Mesendoderm (in vitro differentiated cells): ENCODE results near the gene ABCD1.
"Not testable (repeated sequence)": the region's sequence is repeated elsewhere in the genome, so short reads cannot be mapped to it uniquely, and the experiment has no call there.

Experiments used
- DNase-seq: peaks from one replicate; pipeline ENCODE4 v3.0.0; 2013
- H2AK5ac ChIP-seq: 2 replicates; pipeline ENCODE4 v1.6.1; 2013; ENCODE audit warnings: low read length, inconsistent platforms
- H2BK120ac ChIP-seq: 2 replicates; pipeline ENCODE4 v1.6.1; 2013; ENCODE audit warnings: low read depth, mild to moderate bottlenecking, low read length, moderate library complexity, mixed read lengths
- H2BK15ac ChIP-seq: replicated peaks from 2 replicates; pipeline ENCODE4 v1.6.1; 2013; ENCODE audit warnings: low read depth, mild to moderate bottlenecking, moderate library complexity
- H2BK5ac ChIP-seq: 2 replicates; pipeline ENCODE4 v1.6.1; 2013; ENCODE audit warnings: low read length, inconsistent platforms
- H3K18ac ChIP-seq: 2 replicates; pipeline ENCODE4 v1.6.1; 2013; ENCODE audit warnings: mild to moderate bottlenecking, low read length, mixed read lengths
- H3K23ac ChIP-seq: one replicate; pipeline ENCODE4 v1.6.1; 2013; ENCODE audit warnings: low read length
- H3K27ac ChIP-seq: 2 replicates; pipeline ENCODE4 v1.5.1; 2013; ENCODE audit warnings: low read depth, mild to moderate bottlenecking, inconsistent platforms, low read length, moderate library complexity
- H3K27me3 ChIP-seq: 2 replicates; pipeline ENCODE4 v1.6.1; 2013; ENCODE audit warnings: low read length, control low read depth, mild to moderate bottlenecking, inconsistent platforms; ENCODE audit not compliant: insufficient read depth, poor library complexity
- H3K36me3 ChIP-seq: 2 replicates; pipeline ENCODE4 v1.6.1; 2013; ENCODE audit warnings: low read length, inconsistent platforms; ENCODE audit not compliant: control insufficient read depth, insufficient read depth
- H3K4ac ChIP-seq: one replicate; pipeline ENCODE4 v1.6.1; 2013; ENCODE audit warnings: low read depth, mild to moderate bottlenecking, low read length, moderate library complexity
- H3K4me1 ChIP-seq: 2 replicates; pipeline ENCODE4 v1.6.1; 2013; ENCODE audit warnings: low read depth, low read length, inconsistent platforms; ENCODE audit not compliant: control insufficient read depth
- H3K4me2 ChIP-seq: 2 replicates; pipeline ENCODE4 v1.6.1; 2013; ENCODE audit warnings: low read length
- H3K4me3 ChIP-seq: 2 replicates; pipeline ENCODE4 v1.5.1; 2013; ENCODE audit warnings: mild to moderate bottlenecking, low read length
- H3K56ac ChIP-seq: one replicate; pipeline ENCODE4 v1.6.1; 2013; ENCODE audit warnings: low read length
- H3K79me1 ChIP-seq: 2 replicates; pipeline ENCODE4 v1.6.1; 2013; ENCODE audit warnings: low read length, inconsistent platforms
- H3K79me2 ChIP-seq: 2 replicates; pipeline ENCODE4 v1.6.1; 2013; ENCODE audit warnings: mild to moderate bottlenecking, low read length; ENCODE audit not compliant: control insufficient read depth, insufficient read depth
- H3K9ac ChIP-seq: 2 replicates; pipeline ENCODE4 v1.6.1; 2013; ENCODE audit warnings: low read length, inconsistent platforms
- H4K5ac ChIP-seq: one replicate; pipeline ENCODE4 v1.6.1; 2013; ENCODE audit warnings: low read length
- H4K8ac ChIP-seq: one replicate; pipeline ENCODE4 v1.6.1; 2013; ENCODE audit warnings: low read depth, mild to moderate bottlenecking, control low read depth, low read length, moderate library complexity
- WGBS: extraction: QIAGEN DNeasy Blood & Tissue Kit; methylation state at CpG from one replicate; pipeline ENCODE4 v1.1.7; 2013; ENCODE audit warnings: low lambda C conversion rate, missing lambda C conversion rate; ENCODE audit not compliant: insufficient coverage; ENCODE audit errors: extremely low coverage; 5-methylcytosine and 5-hydroxymethylcytosine counted together

ABCD1 gene

DNA sequence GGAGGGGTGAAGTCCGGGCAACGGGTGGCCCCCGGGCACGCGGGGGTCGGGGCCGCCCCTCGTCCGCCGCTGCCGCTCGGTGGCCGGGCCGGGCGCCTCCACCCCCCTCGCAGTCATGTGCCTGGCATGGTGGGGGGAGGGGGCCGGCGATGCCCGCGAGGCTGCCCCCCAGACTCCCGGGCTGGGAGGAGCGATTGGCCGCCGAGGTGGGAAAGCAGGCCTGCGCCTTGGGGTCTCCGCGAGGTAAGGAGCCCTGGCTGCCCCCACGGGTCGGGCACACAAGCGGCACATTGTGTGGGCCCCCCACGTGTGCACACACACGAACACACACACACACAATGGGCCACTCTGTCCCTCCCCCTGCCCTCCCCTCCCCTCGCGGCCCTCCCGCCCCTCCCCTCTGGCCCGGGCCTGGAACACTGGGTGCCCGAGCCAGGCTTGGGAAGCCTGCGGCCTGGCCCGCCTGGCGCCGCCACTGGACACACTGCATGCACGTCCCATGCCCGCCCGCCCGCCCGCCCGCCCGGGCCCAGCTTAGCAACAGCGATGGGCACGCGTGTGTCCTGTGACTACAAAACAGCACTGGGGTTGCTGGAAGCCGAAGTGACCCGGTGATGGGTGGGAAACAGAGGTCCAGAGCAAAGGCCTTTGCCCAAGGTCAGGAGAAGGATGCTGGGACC is 35.6 kb upstream of the ABCD1 start:
- no peak overlapping the region for H3K27ac ChIP-seq
- H4K5ac ChIP-seq: no peak overlapping the region
- no CpG with 5 or more reads among the region's 53 CpGs for WGBS
- peak overlapping the region; percentile 76 for H3K56ac ChIP-seq
- no peak overlapping the region for H4K8ac ChIP-seq
- H3K4me2 ChIP-seq: no peak overlapping the region
- H3K4me3 ChIP-seq: no peak overlapping the region
- no peaks in the 10 kb centered on the region for H3K27me3 ChIP-seq
- no peaks in the 10 kb centered on the region for H3K36me3 ChIP-seq
- no peaks in the 10 kb centered on the region for H3K4me1 ChIP-seq
- no peaks in the 10 kb centered on the region for H3K79me1 ChIP-seq
- H2BK5ac ChIP-seq: no peak overlapping the region
- H2BK15ac ChIP-seq: no peak overlapping the region
- no peak overlapping the region for H3K23ac ChIP-seq
- H3K18ac ChIP-seq: peak overlapping the region; percentile 64
- no peak overlapping the region for H2BK120ac ChIP-seq
- no peak for DNase-seq
- no peaks in the 10 kb centered on the region for H3K79me2 ChIP-seq
- H3K4ac ChIP-seq: peak overlapping the region; percentile 43
- no peak overlapping the region for H2AK5ac ChIP-seq
- peak overlapping the region; percentile 40 for H3K9ac ChIP-seq

DNA sequence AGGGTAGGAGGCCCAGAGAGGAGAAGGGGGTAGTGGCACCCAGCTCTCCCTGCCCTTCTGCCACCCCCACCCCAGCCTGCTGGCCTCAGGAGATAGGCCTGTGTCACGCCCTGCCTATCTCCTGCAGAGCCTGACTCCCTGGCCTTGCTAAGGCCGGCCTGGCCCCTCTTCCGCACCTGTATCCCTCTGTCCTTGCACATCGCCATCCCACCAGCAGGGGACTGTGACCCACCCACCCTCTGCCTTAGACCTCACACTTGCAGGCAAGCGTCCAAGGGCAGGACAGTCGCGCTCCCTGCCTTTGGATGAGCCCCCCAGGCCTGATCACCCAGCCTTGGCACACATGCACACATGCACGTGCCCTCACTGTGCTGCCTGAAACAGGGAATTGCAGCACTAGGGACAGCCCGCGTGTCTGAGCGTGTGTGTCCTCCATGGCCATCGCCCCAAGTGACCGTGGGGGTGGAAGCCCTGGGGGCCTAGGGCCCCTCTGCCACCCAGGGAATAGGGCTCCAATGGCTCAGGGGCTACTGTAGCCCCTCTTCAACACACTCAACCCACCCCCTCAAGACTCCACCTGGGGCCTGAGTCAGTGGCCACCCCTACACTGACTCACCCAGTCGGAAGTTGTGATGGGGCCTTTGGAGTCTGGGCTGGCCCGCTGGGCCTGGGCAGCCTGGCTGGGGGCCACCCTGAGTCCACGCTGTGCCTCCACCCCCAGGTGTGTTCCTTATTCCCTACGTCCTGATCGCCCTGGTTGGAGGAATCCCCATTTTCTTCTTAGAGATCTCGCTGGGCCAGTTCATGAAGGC is 34.8 kb upstream of the ABCD1 start:
- no CpG with 5 or more reads among the region's 19 CpGs for WGBS
- Histone ChIP-seq H3K23ac (no peak overlapping the region), H3K36me3 (no peaks in the 10 kb centered on the region), H3K9ac (peak overlapping the region; percentile 29), H4K5ac (no peak overlapping the region), H2BK120ac (no peak overlapping the region), H3K27ac (no peak overlapping the region), H3K4me3 (no peak overlapping the region), H3K56ac (peak overlapping the region; percentile 34), H3K4me1 (no peaks in the 10 kb centered on the region), H2AK5ac (no peak overlapping the region), H4K8ac (no peak overlapping the region), H3K4me2 (no peak overlapping the region), H3K4ac (no peak overlapping the region), H3K79me1 (no peaks in the 10 kb centered on the region), H3K18ac (no peak overlapping the region), H2BK15ac (no peak overlapping the region), H2BK5ac (no peak overlapping the region), H3K79me2 (no peaks in the 10 kb centered on the region), H3K27me3 (no peaks in the 10 kb centered on the region)
- peak; percentile 45 for DNase-seq

DNA sequence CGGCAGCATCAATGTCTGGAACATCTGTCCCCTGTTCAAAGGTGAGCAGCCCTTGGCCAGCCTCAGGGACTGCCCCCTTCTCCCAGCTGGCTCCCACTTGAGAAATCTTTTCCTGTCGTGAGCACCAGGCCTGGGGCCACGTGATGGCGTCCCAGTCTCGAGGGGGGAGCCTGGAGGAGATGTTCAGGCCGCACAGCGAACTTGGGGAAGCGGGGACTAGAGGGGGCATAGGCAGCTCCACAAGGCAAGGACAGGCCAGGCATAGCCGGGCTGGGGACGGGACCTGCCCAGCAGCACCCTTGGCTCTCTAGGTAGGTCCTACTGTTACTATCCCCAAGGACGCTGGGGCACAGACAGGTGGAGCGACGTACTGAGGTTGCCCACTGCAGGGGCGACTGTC is 34.2 kb upstream of the ABCD1 start:
- Histone ChIP-seq H3K18ac (no peak overlapping the region), H3K4ac (no peak overlapping the region), H3K27ac (no peak overlapping the region), H2BK15ac (no peak overlapping the region), H3K4me1 (no peaks in the 10 kb centered on the region), H3K4me2 (no peak overlapping the region), H3K27me3 (no peaks in the 10 kb centered on the region), H3K36me3 (no peaks in the 10 kb centered on the region), H2BK5ac (no peak overlapping the region), H4K8ac (no peak overlapping the region), H3K79me1 (no peaks in the 10 kb centered on the region), H3K56ac (no peak overlapping the region), H3K9ac (no peak overlapping the region), H2BK120ac (no peak overlapping the region), H4K5ac (no peak overlapping the region), H3K4me3 (no peak overlapping the region), H3K79me2 (no peaks in the 10 kb centered on the region), H2AK5ac (no peak overlapping the region), H3K23ac (no peak overlapping the region)
- no CpG with 5 or more reads among the region's 14 CpGs for WGBS
- DNase-seq: no peak

DNA sequence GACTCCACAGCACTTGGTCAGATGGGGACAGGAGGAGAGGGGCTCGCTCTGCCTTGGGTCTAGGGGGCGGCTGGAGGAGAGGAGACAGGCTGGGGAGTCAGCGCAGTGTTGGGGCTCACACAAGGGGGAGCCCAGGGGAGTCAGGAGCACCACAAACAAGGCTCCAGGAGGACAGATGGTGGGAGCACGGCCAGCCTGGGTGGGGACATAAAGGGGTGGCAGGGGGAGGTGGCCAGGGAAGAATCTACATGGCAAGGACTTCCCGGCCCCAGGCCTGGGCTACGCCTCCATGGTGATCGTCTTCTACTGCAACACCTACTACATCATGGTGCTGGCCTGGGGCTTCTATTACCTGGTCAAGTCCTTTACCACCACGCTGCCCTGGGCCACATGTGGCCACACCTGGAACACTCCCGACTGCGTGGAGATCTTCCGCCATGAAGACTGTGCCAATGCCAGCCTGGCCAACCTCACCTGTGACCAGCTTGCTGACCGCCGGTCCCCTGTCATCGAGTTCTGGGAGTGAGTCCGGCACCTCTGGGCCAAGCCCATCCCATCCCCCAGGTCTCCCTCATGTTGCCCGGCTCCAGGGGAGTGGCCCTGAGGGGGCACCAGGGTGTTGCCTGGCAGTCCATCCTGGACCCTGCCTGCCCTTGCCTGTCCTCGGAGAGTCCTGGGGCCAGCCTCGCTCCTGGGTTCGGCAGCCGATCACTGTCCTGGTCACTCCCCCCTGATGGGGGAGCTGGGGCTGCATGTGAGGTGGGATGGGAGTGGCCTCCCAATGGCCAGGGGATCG is 33.4 kb upstream of the ABCD1 start:
- H4K5ac ChIP-seq, H2BK15ac ChIP-seq, H3K36me3 ChIP-seq, H3K79me1 ChIP-seq, H3K4me3 ChIP-seq, H3K79me2 ChIP-seq, H2BK5ac ChIP-seq, H3K18ac ChIP-seq, H4K8ac ChIP-seq, H3K56ac ChIP-seq, H2BK120ac ChIP-seq, H3K4me1 ChIP-seq, H3K27me3 ChIP-seq, DNase-seq, H3K4me2 ChIP-seq, H3K4ac ChIP-seq, H3K23ac ChIP-seq, H3K27ac ChIP-seq, H3K9ac ChIP-seq, H2AK5ac ChIP-seq: not testable (repeated sequence)
- WGBS: no CpG with 5 or more reads among the region's 21 CpGs

DNA sequence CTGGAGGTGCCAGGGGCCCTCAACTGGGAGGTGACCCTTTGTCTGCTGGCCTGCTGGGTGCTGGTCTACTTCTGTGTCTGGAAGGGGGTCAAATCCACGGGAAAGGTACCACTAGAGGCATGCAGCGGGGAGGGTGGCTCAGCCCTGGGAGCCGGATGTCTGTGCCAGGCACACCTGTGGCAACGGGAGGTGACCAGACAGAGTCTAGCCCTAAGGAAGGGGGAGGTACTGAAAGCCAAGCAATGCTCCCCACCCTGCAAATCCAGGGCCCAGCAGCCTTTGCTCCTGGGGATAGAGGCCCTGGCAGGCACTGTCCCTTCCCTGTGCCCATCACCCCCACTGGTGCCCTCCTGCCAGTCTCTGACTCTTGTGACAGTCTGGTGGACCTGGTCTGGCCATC is 32.7 kb upstream of the ABCD1 start:
- Histone ChIP-seq H3K18ac (no peak overlapping the region), H3K4me3 (no peak overlapping the region), H3K4me1 (no peaks in the 10 kb centered on the region), H3K27me3 (no peaks in the 10 kb centered on the region), H3K23ac (no peak overlapping the region), H2BK5ac (no peak overlapping the region), H3K56ac (no peak overlapping the region), H2BK15ac (no peak overlapping the region), H3K4ac (no peak overlapping the region), H3K79me1 (no peaks in the 10 kb centered on the region), H2BK120ac (no peak overlapping the region), H2AK5ac (no peak overlapping the region), H3K36me3 (no peaks in the 10 kb centered on the region), H3K27ac (no peak overlapping the region), H4K8ac (no peak overlapping the region), H3K4me2 (no peak overlapping the region), H3K9ac (no peak overlapping the region), H3K79me2 (no peaks in the 10 kb centered on the region), H4K5ac (no peak overlapping the region)
- no peak for DNase-seq
- WGBS: no CpG with 5 or more reads among the region's 4 CpGs
